GM12891 (cell line): ENCODE data around the gene FTO.

Source experiments
- DNase-seq: peaks from one replicate; pipeline ENCODE4 v3.0.0; 2011; ENCODE audit warnings: low spot score; ENCODE audit not compliant: insufficient read length
- FAIRE-seq: peaks from 2 replicates; lab custom pipeline; 2011; peaks lifted over from hg19 to GRCh38; lab: Jason Lieb, UNC
- PAX5 ChIP-seq: IDR thresholded peaks from 2 replicates; pipeline ENCODE4 v1.6.1; 2011; ENCODE audit warnings: low read length, moderate library complexity, mild to moderate bottlenecking; ENCODE audit not compliant: insufficient read depth, severe bottlenecking
- POLR2A ChIP-seq: IDR thresholded peaks from 2 replicates; pipeline ENCODE4 v1.6.1; 2011; ENCODE audit warnings: low read depth, low read length, control low read depth
- POLR2AphosphoS5 ChIP-seq: IDR thresholded peaks from 2 replicates; pipeline ENCODE4 v1.6.1; 2011; ENCODE audit warnings: low read depth, low read length, control low read depth
- POU2F2 ChIP-seq: IDR thresholded peaks from 2 replicates; pipeline ENCODE4 v1.6.1; 2011; ENCODE audit warnings: low read depth, mild to moderate bottlenecking, control low read depth, low read length, moderate library complexity
- SPI1 ChIP-seq: IDR thresholded peaks from 2 replicates; pipeline ENCODE4 v1.6.1; 2011; ENCODE audit warnings: low read depth, low read length, control low read depth
- TAF1 ChIP-seq: IDR thresholded peaks from 2 replicates; pipeline ENCODE4 v1.6.1; 2011; ENCODE audit warnings: low read depth, low read length, control low read depth

FTO gene

DNA sequence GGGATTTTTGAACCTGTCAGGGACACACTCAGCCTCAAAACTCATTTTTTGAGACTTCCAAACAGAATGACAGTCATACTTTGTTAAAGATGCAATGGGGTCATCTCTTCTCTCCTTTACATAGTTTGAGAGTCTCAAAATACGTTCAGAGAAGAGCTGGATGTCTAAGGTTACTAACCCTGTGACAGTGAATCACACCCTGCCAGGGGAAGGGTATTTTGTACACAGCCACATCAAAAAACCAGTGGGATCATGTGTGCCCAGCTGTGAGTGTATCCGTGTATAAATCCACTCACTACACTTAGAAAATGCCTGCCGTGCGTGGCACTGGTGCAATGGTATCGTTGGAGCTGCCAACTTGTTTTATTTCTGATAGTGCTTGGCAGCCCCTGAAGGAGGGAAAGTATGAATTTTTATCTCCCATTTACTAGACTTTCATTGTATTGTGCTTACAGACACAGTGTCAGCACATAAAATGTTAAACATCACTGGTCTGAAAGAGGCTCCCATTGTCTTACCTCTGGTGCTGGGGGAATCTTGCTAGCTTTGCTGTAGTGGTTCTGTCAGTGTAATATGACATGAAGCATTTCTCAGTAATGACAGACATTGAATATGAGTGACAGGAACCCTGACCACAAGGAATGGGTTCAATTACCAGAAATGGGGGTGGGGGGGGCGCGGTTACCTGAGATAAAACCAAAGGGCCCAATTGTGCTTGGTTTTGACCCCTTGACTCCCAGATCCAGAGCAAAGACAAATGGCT, 256.3 kb downstream of the FTO start:
- DNase-seq (no peak), FAIRE-seq (no peak)
- no peak for TF ChIP-seq POLR2AphosphoS5
- no peak for TF ChIP-seq TAF1
- no peak for TF ChIP-seq POU2F2
- TF ChIP-seq POLR2A: no peak
- no peak for TF ChIP-seq SPI1
- no peak for TF ChIP-seq PAX5

DNA sequence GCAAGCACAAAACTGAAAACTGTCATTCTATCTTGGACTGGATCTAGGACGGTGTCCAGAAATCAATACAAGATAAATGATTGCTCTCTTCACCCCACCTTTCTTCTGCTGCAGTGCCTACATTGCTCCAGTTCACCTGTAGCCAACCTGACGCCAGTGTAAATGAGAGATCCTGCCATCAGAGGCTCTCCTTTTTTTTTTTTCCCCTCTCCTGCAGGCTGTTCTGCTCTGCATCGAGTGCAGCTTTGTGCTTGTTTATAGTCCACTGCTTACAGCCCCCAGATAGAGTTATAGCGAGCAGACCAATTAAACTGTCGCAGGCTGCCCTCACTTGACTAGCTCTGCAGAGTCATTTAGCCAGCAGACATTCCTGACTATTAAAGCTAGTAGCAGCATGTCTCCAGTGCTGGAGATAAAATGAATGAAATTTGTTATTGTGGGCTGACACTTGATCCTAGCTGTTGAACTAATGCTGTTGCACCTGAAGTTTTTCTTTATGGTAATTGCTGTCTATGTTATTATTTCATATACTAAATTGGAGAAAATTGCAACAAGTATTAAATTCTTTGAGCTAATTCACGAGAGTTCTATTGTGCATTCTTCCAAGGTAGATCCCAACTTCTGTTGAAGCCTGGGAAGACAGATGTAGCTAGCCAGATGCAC, 257.1 kb downstream of the FTO start:
- FAIRE-seq: no peak
- TF ChIP-seq PAX5: no peak
- TF ChIP-seq SPI1: no peak
- no peak for DNase-seq

- no peak for DNase-seq
- TF ChIP-seq PAX5 (no peak), SPI1 (no peak), TAF1 (no peak), POU2F2 (no peak), POLR2AphosphoS5 (no peak), POLR2A (no peak)
- no peak for FAIRE-seq
Measured at GRCh38 chr16:53962041-53962440, 258.1 kb downstream of the FTO start.

DNA sequence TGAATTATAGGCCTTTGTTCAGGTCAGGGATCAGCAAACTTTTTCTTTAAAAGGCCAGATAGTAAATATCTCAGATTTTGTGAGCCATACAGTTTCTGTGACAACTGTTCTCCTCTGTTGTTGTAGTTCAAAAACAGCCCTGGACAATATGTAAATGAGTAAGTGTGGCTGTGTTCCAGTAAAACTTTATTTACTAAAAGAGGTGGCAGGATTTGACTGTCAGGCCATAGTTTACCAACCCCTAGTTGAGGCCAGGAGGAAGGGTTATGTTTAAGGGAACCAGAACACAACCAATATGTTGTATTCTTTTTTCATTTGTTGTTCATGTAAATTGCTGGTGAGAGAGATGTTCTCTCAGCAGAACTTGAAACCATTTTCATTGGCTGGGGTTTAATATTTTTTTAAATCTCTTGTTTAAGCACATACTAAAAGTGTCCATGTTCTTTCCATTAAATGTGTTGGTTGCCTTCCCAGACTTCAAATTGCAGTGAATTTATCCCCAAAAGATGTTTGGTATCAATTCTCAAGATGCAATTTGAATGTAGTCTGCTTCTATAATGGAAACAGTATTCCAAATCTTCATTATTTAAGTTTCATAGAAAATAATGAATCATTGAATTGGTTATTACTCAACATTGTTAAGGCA, 260.3 kb downstream of the FTO start:
- DNase-seq (no peak), FAIRE-seq (no peak)
- TF ChIP-seq POLR2AphosphoS5 (no peak), POU2F2 (no peak), POLR2A (no peak), TAF1 (no peak)

GRCh38 chr16:53966821-53967571, 263.0 kb downstream of the FTO start:
- no peak for DNase-seq
- no peak for FAIRE-seq
- no peak for TF ChIP-seq SPI1
- TF ChIP-seq TAF1: no peak
- no peak for TF ChIP-seq POU2F2
- TF ChIP-seq POLR2A: no peak
- TF ChIP-seq POLR2AphosphoS5: no peak
- no peak for TF ChIP-seq PAX5

DNA sequence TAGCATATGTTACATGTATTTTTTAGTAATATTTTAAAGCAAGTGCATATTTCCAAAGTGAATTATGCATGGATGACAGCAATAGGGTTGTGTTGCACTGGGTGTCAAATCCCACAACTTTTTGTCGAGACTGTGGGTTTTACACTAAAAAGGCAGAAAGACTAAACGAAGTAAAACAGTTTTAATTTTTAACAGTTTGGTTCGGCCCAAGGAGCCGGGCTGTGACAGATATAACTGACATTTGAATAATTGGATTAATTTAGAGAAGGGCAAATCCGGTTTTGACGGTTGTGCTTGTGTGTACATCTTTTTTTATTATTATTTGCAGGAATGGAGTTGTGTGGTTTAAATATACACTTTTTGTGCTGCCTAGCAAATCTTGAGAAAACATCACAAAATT, 263.6 kb downstream of the FTO start:
- DNase-seq (no peak), FAIRE-seq (no peak)
- TF ChIP-seq POLR2A (no peak), POU2F2 (no peak), POLR2AphosphoS5 (no peak), SPI1 (no peak), TAF1 (no peak)

GRCh38 chr16:53968454-53968853, 264.5 kb downstream of the FTO start:
- no peak for TF ChIP-seq POLR2AphosphoS5
- TF ChIP-seq POLR2A: no peak
- TF ChIP-seq POU2F2: no peak
- no peak for TF ChIP-seq TAF1
- TF ChIP-seq SPI1: no peak
- no peak for TF ChIP-seq PAX5
- no peak for DNase-seq
- no peak for FAIRE-seq

DNA sequence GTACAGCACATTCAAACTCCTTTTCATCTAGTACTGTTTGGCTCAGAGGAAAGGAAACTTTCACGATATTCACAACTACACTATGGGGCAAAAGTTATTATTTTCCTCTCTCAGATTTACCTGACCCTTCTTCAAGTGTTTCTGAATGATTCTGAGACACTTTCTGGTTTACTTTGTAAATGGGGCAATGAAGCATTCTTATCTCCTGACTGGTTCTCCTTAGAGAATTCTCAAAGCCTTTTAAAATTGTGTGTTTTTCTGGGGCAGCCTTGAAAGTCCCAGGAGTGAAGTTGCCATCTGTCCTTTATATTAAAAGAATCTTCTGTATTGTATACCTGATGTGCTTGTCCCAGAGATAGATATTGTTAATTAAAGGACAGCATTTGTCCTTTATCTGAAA, 264.9 kb downstream of the FTO start:
- DNase-seq: no peak
- no peak for FAIRE-seq
- no peak for TF ChIP-seq POLR2A
- no peak for TF ChIP-seq POU2F2
- no peak for TF ChIP-seq POLR2AphosphoS5
- TF ChIP-seq PAX5: no peak
- TF ChIP-seq TAF1: no peak
- no peak for TF ChIP-seq SPI1

- FAIRE-seq: no peak
Measured at GRCh38 chr16:53971616-53972015, 267.7 kb downstream of the FTO start.

More at GRCh38 chr16:53971616-53972015, 267.7 kb downstream of the FTO start:
- DNase-seq: no peak
- TF ChIP-seq POLR2AphosphoS5 (no peak), TAF1 (no peak), SPI1 (no peak), POU2F2 (no peak), POLR2A (no peak), PAX5 (no peak)
